ENCODE data around the gene PEAK1.

DNA sequence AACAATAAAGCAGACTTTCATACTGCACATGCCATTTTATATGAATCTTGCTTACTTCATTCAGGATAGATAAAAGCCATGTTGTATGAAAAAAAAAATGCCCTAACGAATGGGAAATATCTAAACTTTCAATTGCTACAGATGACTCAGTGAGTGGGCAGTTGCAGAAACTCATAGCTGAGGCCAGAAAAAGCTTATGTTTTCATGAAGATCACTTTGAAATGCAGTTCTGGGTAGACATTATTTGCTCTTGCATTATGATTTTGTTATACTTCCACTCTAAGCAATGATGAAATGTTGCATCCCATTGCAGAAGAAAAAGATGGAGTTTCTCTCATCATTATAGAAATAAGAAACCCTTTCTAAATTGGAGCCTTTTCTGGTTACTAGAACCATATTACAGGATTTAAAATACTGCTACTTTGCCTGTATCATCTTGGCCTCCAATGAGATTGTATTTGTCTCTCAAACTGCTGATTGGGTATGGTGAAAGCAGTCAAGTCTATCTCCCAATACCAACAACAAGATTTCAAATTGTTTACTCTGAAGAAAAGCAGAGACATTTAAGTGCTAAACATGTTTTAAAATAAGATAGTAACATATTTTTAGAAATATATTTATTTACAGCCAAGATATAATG, 17.0 kb downstream of the PEAK1 start:
- TF ChIP-seq, protein P1, sequence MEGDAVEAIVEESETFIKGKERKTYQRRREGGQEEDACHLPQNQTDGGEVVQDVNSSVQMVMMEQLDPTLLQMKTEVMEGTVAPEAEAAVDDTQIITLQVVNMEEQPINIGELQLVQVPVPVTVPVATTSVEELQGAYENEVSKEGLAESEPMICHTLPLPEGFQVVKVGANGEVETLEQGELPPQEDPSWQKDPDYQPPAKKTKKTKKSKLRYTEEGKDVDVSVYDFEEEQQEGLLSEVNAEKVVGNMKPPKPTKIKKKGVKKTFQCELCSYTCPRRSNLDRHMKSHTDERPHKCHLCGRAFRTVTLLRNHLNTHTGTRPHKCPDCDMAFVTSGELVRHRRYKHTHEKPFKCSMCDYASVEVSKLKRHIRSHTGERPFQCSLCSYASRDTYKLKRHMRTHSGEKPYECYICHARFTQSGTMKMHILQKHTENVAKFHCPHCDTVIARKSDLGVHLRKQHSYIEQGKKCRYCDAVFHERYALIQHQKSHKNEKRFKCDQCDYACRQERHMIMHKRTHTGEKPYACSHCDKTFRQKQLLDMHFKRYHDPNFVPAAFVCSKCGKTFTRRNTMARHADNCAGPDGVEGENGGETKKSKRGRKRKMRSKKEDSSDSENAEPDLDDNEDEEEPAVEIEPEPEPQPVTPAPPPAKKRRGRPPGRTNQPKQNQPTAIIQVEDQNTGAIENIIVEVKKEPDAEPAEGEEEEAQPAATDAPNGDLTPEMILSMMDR (IDR thresholded peaks at IDR 0.05), result no peak
- TF ChIP-seq, protein P2, sequence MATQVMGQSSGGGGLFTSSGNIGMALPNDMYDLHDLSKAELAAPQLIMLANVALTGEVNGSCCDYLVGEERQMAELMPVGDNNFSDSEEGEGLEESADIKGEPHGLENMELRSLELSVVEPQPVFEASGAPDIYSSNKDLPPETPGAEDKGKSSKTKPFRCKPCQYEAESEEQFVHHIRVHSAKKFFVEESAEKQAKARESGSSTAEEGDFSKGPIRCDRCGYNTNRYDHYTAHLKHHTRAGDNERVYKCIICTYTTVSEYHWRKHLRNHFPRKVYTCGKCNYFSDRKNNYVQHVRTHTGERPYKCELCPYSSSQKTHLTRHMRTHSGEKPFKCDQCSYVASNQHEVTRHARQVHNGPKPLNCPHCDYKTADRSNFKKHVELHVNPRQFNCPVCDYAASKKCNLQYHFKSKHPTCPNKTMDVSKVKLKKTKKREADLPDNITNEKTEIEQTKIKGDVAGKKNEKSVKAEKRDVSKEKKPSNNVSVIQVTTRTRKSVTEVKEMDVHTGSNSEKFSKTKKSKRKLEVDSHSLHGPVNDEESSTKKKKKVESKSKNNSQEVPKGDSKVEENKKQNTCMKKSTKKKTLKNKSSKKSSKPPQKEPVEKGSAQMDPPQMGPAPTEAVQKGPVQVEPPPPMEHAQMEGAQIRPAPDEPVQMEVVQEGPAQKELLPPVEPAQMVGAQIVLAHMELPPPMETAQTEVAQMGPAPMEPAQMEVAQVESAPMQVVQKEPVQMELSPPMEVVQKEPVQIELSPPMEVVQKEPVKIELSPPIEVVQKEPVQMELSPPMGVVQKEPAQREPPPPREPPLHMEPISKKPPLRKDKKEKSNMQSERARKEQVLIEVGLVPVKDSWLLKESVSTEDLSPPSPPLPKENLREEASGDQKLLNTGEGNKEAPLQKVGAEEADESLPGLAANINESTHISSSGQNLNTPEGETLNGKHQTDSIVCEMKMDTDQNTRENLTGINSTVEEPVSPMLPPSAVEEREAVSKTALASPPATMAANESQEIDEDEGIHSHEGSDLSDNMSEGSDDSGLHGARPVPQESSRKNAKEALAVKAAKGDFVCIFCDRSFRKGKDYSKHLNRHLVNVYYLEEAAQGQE (IDR thresholded peaks at IDR 0.05; ENCODE audit: insufficient read depth in 1 of 2, low read depth in 2 of 2, low read length in 1 of 2), result no peak
- TF ChIP-seq SIN3A (IDR thresholded peaks at IDR 0.05; ENCODE audit: borderline replicate concordance, insufficient read depth, low read depth, low read length), result no peak
- no peak for TF ChIP-seq TCF7L2 (IDR thresholded peaks at IDR 0.05; ENCODE audit: low read depth, low read length)
